Sigmoid colon (tissue), 7 donors: ENCODE measurements around the gene FKBP4. TPM values are rescaled to one million over a fixed set of nuclear protein-coding genes. Genes with fewer than 3 reads are reported as not detected.

Experiments used
- DNase-seq: peaks from one replicate; pipeline ENCODE4 v3.0.0-alpha.2; 2019
- H3K27ac ChIP-seq, 4 donors: fragments of 200-600 bp; sonication (generic); one replicate each; pipeline ENCODE4 v1.5.1; 2016 to 2019; ENCODE audit warnings: mild to moderate bottlenecking in 1 of 4
- H3K27me3 ChIP-seq, 3 donors: fragments of 200-600 bp; sonication (generic); one replicate each; pipeline ENCODE4 v1.5.1; 2019; ENCODE audit warnings: mild to moderate bottlenecking in 1 of 3
- H3K36me3 ChIP-seq, 4 donors: fragments of 200-600 bp; sonication (generic); one replicate each; pipeline ENCODE4 v1.5.1; 2016 to 2019
- H3K4me1 ChIP-seq, 4 donors: fragments of 200-600 bp; sonication (generic); one replicate each; pipeline ENCODE4 v1.5.1; 2017 to 2019
- H3K4me3 ChIP-seq, 4 donors: fragments of 200-600 bp; sonication (generic); one replicate each; pipeline ENCODE4 v1.5.1; 2017 to 2019; ENCODE audit warnings: mild to moderate bottlenecking in 2 of 4, moderate library complexity in 1 of 4
- H3K9me3 ChIP-seq, 4 donors: fragments of 200-600 bp in 3 of 4; sonication (generic) in 3 of 4; one replicate each; pipeline versions ENCODE4 v1.5.1 to v1.6.1; 2013 to 2019
- EP300 ChIP-seq, 4 donors: sonication (generic); formaldehyde crosslinking; IDR thresholded peaks; one replicate each; pipeline ENCODE4 v1.6.1; 2017; ENCODE audit warnings: antibody characterized with exemption in 4 of 4
- POLR2A ChIP-seq, 2 donors: fragments of 450-650 bp; IDR thresholded peaks; one replicate each; pipeline ENCODE4 v1.6.1; 2016; ENCODE audit warnings: antibody characterized with exemption in 2 of 2, mild to moderate bottlenecking in 2 of 2, moderate library complexity in 2 of 2
- POLR2AphosphoS5 ChIP-seq, 4 donors: sonication (generic); formaldehyde crosslinking; IDR thresholded peaks; one replicate each; pipeline ENCODE4 v1.6.1; 2017; ENCODE audit warnings: antibody characterized with exemption in 4 of 4
- WGBS, 2 donors: extraction: QIAGEN DNeasy Blood & Tissue Kit; methylation state at CpG; one replicate each; pipeline ENCODE4 v1.1.7; 2013; 5-methylcytosine and 5-hydroxymethylcytosine counted together
- intact Hi-C: fragments of 100-400 bp; cut with DNase I; formaldehyde crosslinking; loops from one replicate; pipeline ENCODE4 v1.15.1; 2023
- polyA plus RNA-seq, 3 donors: library from polyadenylated mRNA; stranded (reverse); fragments of 200-250 nt; gene quantifications; one replicate each; pipeline ENCODE4 v1.2.3, GENCODE V29; 2013
- total RNA-seq, 4 donors: library from RNA; depleted of rRNA; stranded (reverse); fragments of >200 nt; gene quantifications; one replicate each; pipeline ENCODE4 v1.1.0, GENCODE V29; 2016
- TF ChIP-seq, protein P1 (sequence below), 4 experiments: fragments of 450-650 bp in 3 of 4; fragments of 200-600 bp in 1 of 4; IDR thresholded peaks; one replicate each; pipeline ENCODE4 v1.5.1; 2016 to 2019; ENCODE audit warnings: antibody characterized with exemption in 4 of 4, mild to moderate bottlenecking in 3 of 4, moderate library complexity in 2 of 4
- donor health status: healthy with polysubstance abuse.
- donor health status: Bipolar disorder and iron deficiency.
- donor health status: healthy.

The FKBP4 gene
- total and polyA plus RNA-seq, 7 donors = 21.3 to 44.5 (median 33.6) TPM

DNA sequence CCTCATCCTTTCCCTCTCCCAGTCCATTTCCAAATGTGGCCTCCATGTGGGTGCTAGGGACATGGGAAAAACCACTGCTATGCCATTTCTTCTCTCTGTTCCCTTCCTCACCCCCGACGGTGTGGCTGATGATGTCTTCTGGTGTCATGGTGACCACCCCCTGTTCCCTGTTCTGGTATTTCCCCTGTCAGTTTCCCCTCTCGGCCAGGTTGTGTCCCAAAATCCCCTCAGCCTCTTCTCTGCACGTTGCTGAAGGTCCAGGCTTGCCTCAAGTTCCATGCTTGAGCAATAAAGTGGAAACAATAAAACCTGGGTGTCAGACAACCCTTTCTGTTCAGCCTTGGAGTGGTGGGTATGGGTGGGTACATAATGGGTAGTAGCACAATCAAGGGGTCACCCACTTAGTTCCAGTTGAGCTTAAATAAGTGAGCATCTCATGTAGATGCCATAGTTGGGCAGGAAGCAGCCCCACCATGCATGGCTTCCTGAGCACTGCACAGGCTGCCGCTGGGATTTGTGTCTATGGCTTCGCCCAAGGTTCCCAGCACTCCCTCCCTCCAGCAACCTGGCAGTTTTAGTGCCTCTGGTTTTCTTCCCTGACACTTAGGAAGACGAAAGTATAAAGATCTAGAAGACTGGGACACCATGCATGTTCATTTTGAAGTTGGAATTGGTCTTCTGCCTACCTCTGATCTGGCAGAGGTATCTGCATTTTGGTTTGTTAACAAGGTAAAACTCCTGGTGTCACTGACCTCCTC is 9.0 kb downstream of the FKBP4 start:
- Histone ChIP-seq H3K4me3 (no peak overlapping the region), H3K36me3 (peaks cover 20 to 60% (median 37%) of the 10 kb centered on the region in 4 donors), H3K27ac (peak overlapping the region; percentile 24 to 47 (median 43)), H3K4me1 (peaks cover 0 to 33% (median 22%) of the 10 kb centered on the region in 4 donors), H3K27me3 (no peaks in the 10 kb centered on the region), H3K9me3 (no peaks in the 10 kb centered on the region)
- no peak for DNase-seq
- TF ChIP-seq POLR2A (IDR thresholded peaks at IDR 0.05) (no peak), POLR2AphosphoS5 (IDR thresholded peaks at IDR 0.05) (no peak), EP300 (IDR thresholded peaks at IDR 0.05) (no peak)
- TF ChIP-seq, protein P1, sequence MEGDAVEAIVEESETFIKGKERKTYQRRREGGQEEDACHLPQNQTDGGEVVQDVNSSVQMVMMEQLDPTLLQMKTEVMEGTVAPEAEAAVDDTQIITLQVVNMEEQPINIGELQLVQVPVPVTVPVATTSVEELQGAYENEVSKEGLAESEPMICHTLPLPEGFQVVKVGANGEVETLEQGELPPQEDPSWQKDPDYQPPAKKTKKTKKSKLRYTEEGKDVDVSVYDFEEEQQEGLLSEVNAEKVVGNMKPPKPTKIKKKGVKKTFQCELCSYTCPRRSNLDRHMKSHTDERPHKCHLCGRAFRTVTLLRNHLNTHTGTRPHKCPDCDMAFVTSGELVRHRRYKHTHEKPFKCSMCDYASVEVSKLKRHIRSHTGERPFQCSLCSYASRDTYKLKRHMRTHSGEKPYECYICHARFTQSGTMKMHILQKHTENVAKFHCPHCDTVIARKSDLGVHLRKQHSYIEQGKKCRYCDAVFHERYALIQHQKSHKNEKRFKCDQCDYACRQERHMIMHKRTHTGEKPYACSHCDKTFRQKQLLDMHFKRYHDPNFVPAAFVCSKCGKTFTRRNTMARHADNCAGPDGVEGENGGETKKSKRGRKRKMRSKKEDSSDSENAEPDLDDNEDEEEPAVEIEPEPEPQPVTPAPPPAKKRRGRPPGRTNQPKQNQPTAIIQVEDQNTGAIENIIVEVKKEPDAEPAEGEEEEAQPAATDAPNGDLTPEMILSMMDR (IDR thresholded peaks at IDR 0.05) = no peak
- intact Hi-C loops = no loop called here
- 74 to 80% methylated on average over 7 of the region's 7 CpGs for WGBS, 2 donors

DNA sequence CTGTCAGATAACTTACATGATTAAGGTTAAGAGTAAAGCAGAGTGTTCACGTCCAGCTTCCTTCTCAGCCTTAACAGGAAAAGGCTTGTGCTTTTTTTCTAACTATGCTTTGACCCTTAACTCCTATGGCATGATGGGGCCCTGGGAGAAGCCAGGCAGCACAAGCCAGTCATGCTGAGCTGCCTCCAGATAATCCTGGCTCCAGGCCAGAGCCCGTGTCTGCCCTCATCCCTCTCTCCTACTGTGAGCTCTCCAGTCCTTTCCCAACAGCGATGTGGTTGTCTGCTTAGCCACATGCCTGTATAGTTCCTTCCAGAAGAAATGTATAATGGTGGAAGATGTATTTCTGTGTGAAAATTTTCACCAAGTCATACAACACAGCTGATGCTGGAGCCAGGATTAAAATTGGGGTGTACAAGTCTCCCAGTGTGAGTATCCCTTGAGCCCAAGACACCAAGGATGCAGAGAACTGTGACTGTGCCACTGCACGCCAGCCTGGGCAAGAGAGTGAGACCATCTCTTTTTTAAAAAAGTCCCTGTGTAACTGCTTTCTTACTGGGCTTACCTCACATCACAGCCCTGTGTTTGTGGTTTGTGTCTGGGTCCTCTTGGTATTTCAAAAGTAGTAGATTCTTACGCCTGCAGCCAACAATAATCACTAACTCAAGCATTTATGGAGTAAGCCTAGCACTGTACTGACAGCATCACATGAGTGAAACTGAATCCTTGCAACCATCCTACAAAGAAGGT is 9.8 kb downstream of the FKBP4 start:
- intact Hi-C loops = no loop called here
- Histone ChIP-seq H3K4me3 (no peak overlapping the region), H3K27ac (peak overlapping the region in 3 of 4 donors; percentile 24 to 47 (median 45)), H3K36me3 (peaks cover 13 to 52% (median 31%) of the 10 kb centered on the region in 4 donors), H3K4me1 (peaks cover 0 to 33% (median 22%) of the 10 kb centered on the region in 4 donors), H3K27me3 (no peaks in the 10 kb centered on the region), H3K9me3 (no peaks in the 10 kb centered on the region)
- WGBS, 2 donors = 71 to 74% methylated on average over 5 of the region's 5 CpGs
- TF ChIP-seq POLR2A (IDR thresholded peaks at IDR 0.05) = no peak
- no peak for TF ChIP-seq EP300 (IDR thresholded peaks at IDR 0.05)
- TF ChIP-seq, protein P1 (IDR thresholded peaks at IDR 0.05) = no peak
- TF ChIP-seq POLR2AphosphoS5 (IDR thresholded peaks at IDR 0.05) = no peak
- DNase-seq = peak; percentile 84

DNA sequence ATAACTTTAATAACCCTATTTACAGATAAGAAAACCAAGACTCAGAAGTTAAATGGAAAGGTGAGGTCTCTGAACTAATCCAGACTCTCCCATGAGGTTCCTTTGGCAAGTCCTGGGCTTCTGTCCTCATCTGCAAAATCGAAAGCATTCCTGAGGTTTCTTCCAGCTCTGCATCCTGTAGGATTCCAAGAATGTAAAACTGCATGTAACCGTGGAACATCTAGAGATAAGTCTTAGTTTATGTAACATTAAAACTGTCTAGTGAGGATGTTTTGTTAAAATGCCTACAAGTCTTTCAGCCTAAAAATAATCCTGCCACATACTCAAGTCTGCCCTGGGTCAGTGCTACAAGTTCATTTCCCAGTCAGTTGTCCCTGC is 10.4 kb downstream of the FKBP4 start:
- Histone ChIP-seq H3K27me3 (no peaks in the 10 kb centered on the region), H3K4me1 (peaks cover 0 to 33% (median 22%) of the 10 kb centered on the region in 4 donors), H3K9me3 (no peaks in the 10 kb centered on the region), H3K36me3 (peaks cover 7 to 47% (median 25%) of the 10 kb centered on the region in 4 donors), H3K27ac (peak overlapping the region in 2 of 4 donors; percentile 45 to 47), H3K4me3 (no peak overlapping the region)
- intact Hi-C loops = no loop called here
- WGBS, 2 donors = 54 to 70% methylated on average over 2 of the region's 2 CpGs
- DNase-seq = no peak
- no peak for TF ChIP-seq POLR2A (IDR thresholded peaks at IDR 0.05)
- no peak for TF ChIP-seq EP300 (IDR thresholded peaks at IDR 0.05)
- TF ChIP-seq POLR2AphosphoS5 (IDR thresholded peaks at IDR 0.05) = no peak
- TF ChIP-seq, protein P1 (IDR thresholded peaks at IDR 0.05) = no peak

DNA sequence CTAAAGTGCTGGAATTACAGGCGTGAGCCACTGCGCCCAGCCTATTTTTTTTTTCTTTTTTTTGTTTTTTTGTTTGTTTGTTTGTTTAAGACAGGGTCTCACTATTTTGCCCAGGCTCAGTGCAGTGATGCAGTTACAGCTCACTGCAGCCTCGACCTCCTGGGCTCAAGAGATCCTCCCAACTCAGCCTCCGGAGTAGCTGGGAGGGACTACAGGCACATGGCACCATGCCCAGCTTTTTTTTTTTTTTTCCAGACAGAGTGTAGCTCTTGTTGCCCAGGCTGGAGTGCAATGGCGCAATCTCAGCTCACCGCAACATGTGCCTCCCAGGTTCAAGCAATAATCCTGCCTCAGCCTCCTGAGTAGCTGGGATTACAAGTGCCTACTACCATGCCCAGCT is 11.9 kb downstream of the FKBP4 start:
- no peaks in the 10 kb centered on the region for H3K9me3 ChIP-seq
- no peak overlapping the region for H3K27ac ChIP-seq
- H3K27me3 ChIP-seq = no peaks in the 10 kb centered on the region
- intact Hi-C loops = no loop called here
- H3K36me3 ChIP-seq = peaks cover 5 to 31% (median 13%) of the 10 kb centered on the region in 4 donors
- WGBS, 2 donors = 88 to 90% methylated on average over 6 of the region's 6 CpGs
- DNase-seq = no peak
- no peak for TF ChIP-seq EP300 (IDR thresholded peaks at IDR 0.05)
- TF ChIP-seq, protein P1 (IDR thresholded peaks at IDR 0.05) = no peak
- no peak for TF ChIP-seq POLR2AphosphoS5 (IDR thresholded peaks at IDR 0.05)
- TF ChIP-seq POLR2A (IDR thresholded peaks at IDR 0.05) = no peak
- H3K4me1 ChIP-seq = peaks cover 0 to 30% (median 20%) of the 10 kb centered on the region in 4 donors
- H3K4me3 ChIP-seq = no peak overlapping the region
